Measurements from ENCODE around the gene SSBP4.
A peak's percentile ranks its signal among the peaks of the same experiment; 100 is the strongest.
"Not testable (repeated sequence)": the region's sequence is repeated elsewhere in the genome, so short reads cannot be mapped to it uniquely, and the experiment has no call there.

Gene SSBP4

DNA sequence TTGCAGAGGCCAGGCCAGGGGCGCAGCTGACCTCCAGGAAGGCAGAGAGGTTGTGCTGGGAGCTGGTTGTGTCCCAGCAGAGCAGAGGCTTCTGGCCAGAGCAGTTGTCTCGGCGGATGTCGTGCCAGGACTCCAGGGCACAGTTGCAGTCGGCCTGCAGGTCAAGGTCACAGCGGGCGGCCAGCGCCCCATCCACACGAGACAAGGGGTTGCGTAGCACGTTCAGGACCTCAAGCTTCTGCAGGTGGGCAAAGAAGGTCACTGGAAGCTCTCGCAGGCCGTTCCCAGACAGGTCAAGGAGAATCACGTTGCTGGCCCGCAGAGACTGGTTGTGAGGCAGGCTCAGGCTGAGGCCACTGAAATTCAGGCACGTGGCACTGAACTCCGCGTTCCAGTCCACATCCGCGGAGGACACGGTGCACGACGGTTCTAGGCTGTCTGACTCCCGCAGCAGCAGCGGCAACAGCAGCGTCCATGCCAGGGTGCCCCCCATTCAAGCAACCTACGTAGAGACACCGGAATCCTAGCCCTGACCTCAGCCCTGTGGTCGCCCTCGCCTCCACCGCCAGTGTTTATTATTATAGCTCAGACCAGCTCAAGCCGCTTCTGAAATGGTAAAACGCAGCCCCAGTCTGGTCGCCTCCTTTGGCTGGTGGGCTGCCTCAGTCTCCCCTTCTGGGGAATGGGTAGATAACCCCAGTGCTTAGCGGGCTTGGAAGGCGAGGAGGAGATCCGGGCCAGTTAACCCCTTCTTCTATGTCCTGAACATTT is 22.5 kb upstream of the SSBP4 start:
- DNase-seq: no peak

DNA sequence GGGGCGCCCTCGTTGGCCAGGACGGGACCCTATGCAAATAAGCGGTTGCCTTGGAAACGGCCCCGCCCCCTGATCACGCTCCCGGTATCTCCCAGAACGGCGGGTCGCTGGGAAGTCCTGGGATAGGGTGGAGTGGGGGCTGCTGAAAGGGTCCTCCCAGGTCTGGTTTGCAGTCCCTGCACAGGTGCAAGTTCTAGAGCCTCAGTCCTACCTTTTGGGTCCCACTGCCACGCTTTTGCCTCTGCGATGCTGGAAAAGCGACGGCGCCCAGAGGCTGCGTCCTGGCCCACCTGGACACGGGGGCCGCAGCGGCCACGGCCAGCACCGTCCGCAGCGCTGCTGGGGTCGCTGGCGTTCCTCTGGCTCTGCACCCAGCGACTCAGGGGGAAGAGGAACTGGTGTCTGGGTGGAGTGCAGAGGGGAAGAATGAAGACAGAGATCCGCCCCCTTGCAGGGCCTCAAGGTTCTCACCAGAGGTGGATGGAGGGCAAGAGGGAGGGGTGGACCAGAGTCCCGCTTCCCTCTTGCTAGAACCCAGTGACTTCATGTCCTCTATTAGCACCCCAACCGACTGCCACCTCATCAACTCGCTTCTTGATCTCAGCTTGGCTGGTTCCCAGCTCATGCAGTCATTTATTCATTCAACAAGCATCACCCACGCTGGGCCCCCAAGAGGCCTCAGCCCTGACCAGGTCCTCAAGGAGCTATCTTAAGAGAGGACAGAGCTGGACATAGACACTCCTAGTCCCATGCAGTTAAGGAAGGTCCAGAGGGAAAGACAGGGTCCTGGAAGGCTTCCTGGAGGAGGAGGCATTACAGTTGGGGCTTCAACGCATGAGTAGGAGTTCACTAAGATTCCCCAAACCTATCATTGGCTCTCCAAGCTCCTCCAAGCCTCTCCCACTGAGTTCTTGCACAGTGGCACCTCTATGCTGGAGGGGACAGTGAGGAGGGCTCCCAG is 21.7 kb upstream of the SSBP4 start, which contains the start of gene LRRC25:
Gene LRRC25, minus strand, starts transcription at position 381 of the 961 bp plus-strand sequence. CDS start 659 bp downstream, outside the sequence.
- no peak for DNase-seq

DNA sequence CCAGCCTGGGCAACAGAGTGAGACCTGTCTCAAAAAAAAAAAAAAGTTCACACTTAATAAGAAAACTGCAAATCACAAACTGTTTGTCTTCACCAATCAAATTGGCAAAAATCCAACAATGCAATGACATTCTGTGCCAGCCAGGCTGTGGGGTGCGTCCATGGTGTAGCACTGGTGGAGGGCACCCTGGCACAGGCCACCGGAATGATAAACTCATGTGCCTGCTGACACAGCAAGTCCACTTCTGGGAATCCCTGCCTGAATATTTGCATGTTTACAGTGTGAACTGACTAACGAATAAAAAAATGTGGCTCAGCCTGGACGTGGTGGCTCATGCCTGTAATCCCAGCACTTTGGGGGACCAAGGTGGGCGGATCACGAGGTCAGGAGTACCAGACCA is 20.2 kb upstream of the SSBP4 start:
- DNase-seq: no peak

GRCh38 chr19:18401580-18402112 is 17.6 kb upstream of the SSBP4 start:
- no peak for DNase-seq

- DNase-seq: not testable (repeated sequence)
Measured at GRCh38 chr19:18402455-18403248, 16.5 kb upstream of the SSBP4 start.

GRCh38 chr19:18405754-18406153 is 13.4 kb upstream of the SSBP4 start:
- not testable (repeated sequence) for DNase-seq

DNA sequence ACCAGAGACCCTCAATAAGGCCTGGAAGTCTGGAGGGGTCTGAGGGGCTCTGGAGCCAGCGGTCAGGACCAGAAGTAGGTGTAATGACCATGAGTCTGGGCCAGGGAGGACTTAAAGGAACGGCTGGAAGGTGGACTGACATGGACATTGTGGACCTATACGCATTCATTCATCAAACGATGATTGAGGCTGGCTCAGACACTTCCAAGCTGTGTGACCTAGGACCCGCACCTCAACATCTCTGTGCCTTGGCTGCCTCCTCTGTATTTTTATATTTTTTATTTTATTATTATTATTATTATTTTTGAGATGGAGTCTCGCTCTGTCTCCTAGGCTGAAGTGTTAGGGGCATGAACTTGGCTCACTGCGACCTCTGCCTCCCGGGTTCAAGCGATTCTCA is 12.4 kb upstream of the SSBP4 start:
- no peak for DNase-seq

DNA sequence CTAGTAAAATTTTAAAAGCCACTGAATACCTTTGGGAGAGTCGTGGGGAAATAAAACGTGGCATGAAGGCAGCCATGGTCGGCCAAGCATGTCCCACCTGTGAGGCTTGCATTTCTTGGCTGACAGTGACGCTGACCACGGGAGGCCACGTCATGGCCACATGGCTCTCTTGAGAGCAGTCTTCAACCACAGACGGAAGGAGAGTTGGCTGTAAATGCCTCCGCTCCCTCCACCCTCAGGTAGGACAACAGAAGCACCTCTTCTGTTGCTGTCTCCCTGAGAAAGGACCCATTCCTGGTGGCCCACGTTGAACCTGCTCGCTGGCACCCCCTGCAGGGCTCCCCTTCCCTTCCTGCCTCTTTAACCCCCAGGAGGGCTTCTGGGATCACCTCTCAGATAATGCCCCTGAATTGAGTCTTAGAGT is 11.1 kb upstream of the SSBP4 start:
- no peak for DNase-seq

DNA sequence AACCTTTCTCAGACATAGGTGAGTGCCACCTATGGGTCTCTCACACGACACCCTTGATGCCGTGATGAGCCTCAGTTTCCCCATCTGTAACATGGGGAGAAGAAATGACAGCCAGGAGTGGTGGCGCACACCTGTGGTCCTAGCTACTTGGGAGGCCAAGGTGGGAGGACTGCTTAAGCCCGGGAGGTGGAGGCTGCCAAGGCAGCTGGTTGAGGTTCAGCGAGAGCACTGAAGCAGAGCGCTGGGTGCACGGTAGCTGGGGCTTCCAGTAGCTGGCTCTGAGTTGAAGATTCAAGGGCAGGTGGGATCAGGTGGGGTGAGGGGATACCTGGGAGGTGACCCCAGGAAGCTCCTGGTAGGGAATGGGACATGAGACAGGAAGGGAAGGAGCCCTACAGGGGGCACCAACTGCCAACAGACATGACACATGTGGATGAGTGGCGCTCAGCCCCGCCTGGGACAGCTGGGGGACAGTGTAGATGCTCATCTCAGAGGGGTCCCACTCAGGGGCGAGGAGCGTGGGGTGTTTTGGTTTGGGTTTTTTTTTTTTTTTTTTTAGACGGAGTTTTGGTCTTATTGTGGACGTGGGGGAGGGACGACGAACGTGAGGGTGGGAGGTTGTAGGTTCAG is 6.5 kb upstream of the SSBP4 start:
- no peak for DNase-seq

DNA sequence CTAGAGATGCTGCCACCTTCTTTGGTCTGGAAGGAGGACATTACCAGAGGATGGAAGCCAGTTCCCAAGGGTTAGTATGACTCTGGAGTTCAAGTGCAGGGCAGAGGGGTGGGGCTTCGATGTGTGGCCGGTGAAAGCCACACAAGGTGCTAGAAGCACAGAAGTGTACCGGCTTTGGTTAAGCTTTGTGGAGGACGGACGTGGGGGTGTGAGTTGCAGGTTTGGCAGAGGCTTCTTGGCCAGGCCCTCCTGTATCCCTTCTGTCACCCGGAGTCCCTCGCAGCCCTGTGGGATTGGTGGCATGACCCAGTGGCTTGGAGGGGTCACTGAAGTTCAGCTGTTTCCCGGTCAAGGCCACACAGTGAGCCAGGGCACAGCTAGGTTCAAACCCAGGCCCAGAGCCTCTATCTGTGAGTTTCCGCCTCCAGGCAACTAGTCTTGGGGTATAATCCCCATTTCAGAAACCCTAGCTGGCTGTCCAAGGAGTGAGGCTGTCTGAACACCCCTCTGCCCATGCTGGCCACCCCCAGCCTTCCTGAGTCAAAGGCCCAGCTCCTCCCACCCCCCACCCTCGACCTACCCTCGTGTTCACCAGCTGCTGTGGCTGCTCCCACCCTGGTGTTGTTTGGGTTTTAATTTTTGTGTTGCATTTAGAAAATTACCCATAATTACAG is 4.6 kb upstream of the SSBP4 start:
- DNase-seq: no peak

GRCh38 chr19:18415178-18415867 is 3.9 kb upstream of the SSBP4 start:
- no peak for DNase-seq

- DNase-seq: peak in 1 of 2 experiments; percentile 69
Measured at GRCh38 chr19:18416778-18417249, 2.4 kb upstream of the SSBP4 start.

DNA sequence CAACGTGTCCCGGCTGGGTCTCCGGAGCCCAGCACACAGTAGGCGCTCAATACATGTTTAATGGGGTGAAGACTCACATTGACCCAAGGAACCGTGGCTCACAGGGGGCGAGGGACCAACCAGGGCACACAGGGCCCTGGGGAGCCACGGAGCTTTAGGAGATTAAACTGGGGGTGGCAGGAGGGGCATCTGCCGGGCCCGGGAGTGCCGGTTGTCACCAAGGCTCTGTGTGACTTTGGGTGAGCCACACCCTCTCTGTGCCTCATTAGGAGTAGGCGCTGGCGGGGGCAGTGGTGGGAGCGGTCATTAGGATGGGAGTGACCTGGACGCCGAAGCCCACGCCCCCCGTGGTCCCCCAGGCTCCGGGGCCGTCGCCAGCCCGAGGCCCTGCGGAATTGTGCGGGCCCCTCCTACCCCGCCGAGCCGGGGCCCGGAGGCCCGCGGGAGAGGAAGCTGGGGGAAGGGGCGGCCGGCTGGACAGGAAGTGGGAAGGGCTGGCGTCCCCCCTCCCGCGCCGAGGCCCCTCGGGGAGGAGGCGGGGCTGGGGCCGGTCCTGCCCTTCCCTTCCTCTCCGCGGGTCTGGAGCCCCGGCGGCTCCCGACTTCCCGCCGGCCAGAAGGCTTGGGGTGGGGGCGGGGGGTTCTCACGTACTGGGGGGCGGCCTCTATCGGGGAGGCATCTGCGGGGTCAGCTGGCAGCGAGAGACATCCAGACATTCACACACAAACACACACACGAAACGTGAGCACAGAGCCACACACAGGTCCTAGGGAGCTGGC is 1.8 kb upstream of the SSBP4 start:
- DNase-seq: no peak

DNA sequence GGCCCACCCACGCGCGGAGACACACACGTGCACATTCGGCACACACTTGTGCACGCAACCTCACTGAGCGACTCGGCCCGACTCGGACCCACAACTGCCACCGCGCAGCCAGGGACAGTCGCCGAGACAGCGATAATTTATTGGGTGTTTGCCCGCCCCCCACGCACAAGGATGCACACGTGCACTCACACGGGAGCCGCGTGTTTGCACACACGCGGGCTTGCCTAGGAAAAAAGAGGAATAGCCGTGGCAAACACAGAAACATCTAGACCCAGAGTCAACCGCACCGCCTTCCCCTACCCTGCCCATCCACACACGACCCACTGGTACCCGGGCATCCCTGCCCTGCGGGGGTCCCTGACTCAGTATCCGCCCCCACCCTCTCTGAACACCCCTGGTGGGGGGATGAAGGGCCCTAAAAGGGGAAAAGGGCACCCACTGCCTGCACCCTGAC is 1.1 kb upstream of the SSBP4 start:
- peak in 1 of 2 experiments; percentile 45 for DNase-seq

DNA sequence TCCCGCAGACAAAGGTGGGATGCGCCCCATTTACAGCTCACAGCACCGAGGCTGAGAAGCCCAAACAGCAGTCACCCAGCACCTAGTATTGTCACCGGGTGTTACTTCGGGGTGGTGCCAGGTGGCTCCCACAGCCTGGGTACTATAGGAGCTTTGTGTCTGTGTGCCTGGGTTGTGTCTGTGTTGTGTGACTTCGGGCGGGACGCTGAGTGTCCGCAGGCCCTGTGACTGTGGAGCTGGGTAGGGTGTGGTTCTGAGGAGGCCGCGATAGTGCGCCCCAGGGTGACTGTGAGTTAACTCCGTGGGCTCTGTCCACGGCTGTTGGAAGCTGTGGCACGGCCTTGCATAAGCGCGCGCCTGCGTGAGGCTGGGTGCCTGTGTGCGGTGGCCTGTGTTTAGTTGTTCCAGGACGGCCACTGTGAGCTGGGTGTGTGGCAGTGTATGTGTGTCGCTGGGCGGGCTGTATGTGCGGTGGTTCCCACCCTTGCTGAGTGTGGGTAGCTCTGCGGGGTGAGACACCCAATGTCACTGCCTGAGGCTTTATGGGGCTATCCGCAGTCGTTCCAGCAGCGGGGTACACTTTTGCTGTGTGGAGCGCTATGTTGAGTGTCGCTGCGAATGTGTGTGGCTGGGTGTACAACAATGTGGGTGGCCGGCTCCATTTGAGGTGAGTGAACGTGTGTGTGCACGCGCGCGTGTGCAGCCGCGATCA is 559 bp upstream of the SSBP4 start:
- DNase-seq: peak in 1 of 2 experiments; percentile 40

DNA sequence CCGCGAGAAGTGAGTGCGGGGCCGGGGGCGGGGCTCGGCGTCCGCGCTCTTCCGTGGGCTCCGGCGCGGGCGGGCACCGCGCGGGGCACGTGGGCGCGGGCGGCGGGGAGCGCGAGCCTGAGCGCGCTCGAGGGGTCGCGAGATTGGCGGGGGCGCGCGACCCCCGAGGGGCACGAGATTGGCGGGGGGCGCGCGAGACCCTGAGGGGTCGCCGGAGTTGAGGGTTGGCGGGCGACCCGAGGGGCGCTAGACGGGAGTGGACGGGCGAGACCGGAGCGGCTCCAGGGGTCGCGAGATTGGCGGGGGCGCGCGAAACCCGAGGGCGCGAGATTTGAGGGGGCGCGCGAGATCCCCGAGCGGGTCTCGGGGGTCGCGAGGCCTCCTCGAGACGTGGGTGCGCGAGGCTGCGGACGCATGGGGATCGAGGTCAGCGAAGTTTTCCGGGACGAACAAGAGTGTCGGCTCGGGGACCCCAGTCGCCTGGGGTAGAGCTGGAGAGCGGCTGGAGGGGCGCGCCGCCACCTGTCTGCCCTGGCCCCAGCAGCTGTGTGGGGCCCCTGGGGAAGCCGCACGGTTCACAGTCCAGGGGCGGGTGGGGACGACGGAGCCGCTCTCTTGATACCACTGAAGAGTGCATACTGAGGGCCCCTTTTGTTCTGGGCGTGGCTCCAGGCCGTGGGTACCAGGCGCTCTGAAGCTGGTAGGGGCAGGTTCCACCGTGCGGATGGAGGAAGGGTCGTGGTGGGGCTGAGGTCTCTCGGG is 682 bp downstream of the SSBP4 start:
- DNase-seq: no peak

DNA sequence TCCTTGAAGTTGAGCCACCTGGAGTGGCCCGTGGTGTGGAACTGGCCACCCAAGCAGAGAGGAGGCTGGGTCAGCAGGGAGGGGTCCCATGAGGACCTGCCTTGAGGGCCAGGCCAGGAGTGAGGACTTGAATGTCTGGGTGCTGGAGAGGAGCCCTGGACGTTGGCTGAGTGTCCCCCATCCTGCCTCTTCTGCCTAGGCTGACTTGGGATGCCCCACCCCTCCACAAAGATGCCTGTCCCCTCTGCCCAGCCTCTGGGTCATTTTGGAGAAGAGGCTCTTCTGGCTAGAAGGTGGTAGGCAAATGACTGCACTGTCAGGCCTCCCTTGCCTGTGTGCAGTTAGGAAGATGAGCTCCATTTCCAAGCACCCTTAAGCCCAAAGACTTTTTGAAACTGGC is 1.7 kb downstream of the SSBP4 start:
- no peak for DNase-seq

GRCh38 chr19:18421371-18421959 is 2.3 kb downstream of the SSBP4 start:
- no peak for DNase-seq
